NCI-H2107 treated with DMSO at 0.1 percent for 48 hours (cell line): ENCODE data around the gene NUAK2.
A peak's percentile ranks its signal among the peaks of the same experiment; 100 is the strongest.

Experiments
- DNase-seq: peaks from one replicate; lab custom pipeline; 2025; ENCODE audit not compliant: unreplicated experiment; lab: John Stamatoyannopoulos, UW

The NUAK2 gene

DNA sequence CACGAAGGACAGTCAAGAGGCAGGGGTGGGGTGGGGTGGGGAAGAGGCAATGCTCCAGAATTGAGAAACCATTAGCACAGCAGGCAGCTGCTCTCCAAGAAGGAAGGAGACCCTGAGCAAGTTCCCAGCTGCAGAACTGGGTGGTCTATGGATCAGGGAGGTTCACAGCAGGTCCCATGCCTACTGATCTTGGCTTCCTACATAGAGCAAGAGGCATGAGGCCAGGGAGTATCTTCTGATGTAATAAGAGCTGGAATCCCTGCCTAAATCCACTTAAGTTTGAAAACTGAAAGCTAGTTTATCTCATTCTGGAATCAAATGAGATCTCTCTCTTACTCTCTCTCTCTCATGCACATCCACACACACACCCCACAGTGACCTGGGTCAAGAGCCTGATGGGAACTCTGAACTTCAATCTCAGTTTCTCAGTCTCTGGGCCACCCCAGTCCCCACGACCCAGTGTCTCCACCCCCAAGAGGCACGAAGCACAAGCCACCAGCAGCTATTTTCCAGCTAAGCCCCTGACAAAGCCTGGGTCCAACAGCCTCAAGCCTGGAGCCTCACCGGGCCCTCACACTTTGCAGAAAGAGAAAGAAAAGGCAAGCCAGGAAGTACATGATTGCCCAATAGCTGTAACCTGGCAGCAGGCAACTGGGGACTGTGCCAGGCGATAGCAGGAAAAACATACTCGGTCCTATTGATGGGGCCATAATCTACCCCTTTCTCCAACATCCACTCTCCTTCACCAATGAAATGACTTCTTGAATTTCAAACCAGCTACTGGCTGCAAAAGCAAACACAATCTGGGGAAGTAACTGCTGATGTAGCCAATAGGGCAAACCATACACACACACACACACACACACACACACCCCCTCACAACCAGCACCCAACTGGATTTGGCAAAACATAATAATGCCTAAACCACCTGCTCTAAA is 2.2 kb downstream of the NUAK2 start:
- peak; percentile 98 for DNase-seq

- peak; percentile 84 for DNase-seq
These were observed 3.1 kb downstream of the NUAK2 start for GRCh38 chr1:205318231-205318991.

DNA sequence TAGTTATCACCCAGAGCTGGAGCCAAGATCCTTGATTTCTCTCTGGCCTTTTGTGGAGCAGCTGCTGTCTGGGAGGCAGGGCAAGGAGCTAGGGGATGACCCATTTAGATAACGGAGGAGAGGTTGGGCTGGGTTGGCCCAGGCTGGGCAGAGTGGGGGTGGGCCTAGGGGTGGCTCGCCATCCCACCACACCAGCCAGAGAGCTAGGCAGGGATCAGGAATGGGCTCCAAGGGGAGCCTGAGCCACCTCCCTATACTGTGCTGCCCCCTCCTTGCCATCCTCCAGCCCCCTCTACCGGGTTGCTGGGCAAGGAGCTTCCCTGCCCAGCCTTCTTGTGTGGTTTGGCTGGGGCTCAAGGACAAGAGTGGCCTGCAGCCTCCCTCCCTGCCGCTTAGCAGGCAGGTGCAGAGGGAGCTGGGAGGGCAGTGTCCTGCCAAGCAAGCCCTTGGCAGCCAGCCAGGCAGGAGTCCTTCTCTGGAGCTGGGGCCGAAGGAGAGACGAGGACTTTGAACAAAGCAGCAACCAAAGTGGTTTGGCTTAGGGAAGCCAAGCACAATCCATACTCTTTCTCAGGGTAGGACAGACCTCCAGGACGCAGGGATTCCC is 4.1 kb downstream of the NUAK2 start:
- DNase-seq: peak; percentile 93

- DNase-seq: no peak
These were observed 5.4 kb downstream of the NUAK2 start for GRCh38 chr1:205316161-205316566.

DNA sequence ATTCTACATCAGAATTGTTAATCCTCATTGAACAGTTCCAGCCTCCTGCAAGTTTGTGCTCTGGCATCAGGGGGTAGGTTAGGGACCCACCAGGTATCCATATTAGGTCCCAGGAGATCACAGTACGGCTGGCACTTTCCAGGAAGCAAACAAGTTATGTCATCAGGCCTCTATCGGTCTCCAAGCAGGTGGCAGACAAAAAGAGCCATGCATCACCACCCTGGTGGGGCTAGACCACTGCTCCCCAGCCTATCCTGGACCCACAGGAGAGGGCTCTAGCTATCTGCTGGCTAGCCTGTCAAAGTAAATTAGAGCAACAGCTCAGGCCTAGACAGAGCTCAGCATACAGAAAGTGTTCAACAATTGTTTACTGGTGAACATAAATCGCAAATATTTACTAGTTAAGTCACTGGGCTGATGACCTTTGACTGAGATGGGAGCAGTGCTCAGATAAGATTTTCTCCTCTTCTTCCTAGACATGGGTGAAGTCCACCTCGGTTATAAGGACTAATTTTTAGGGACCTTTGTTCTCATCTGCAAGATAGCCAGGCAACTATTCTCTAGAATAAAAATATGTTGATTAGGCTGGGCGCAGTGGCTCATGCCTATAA is 6.4 kb downstream of the NUAK2 start:
- peak; percentile 92 for DNase-seq

- peak; percentile 80 for DNase-seq
These were observed 7.8 kb downstream of the NUAK2 start for GRCh38 chr1:205313563-205314308.

DNA sequence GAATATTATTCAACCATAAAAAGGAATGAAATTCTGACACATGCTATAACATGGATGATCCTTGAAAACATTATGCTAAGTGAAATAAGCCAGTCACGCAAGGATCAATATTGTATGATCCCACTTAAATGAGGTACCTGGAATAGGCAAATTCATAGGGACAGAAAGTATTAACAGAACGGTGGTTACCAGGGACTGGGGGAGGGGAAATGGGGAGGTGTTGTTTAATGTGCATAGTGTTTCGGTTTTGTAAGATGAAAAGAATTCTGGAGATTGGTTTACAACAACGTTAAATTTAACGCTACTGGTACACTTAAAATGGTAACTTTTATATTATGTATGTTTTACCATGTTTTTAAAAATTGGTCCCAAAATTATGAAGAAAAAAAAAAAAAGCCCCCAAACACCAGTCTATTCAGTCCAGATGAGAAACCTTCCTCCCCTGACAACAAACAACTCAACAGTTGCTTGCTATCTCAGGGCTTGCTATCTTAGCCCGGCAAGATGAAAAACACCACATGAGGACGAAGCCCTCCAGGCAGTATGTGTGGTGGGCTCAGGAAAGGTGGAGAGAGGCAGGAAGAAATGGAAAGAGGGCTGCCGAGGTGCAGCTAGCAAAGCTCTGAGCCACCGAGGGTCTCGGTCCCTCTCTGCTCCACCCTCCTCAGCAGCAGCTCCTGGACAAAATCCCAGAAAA is 8.5 kb downstream of the NUAK2 start:
- DNase-seq: no peak

GRCh38 chr1:205310976-205311704 is 10.4 kb downstream of the NUAK2 start:
- DNase-seq: no peak

GRCh38 chr1:205309741-205310140 is 11.8 kb downstream of the NUAK2 start:
- DNase-seq: no peak

DNA sequence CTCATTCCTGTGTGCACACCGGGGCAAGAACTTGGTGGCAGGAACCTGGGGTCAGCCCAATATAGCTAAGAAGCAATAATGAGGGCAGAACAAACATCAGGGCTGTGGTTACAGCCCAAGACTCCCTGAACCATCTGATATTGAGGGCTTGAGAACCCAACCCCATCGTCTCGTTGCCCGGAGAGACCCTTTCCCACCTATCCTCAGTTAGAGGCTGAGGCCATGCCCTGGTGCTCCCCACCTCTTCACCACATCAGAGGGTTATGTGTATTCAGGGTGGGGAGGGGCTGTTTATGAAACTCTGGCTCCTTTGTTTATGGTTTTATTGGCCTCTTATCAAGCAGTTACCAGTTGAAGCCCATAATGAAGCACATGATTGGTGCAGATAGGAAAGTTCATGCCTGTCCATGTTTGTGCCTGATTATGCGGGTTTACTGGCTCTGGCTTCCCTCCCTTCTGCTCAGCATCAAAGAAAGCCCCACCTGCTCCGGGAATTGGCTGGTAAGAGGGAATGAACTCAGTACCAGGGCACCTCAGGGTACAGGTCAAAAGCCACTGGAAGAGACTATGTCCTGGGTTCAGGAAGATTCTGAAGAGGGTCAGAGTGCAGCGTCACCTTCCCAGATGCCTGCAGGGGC is 14.5 kb downstream of the NUAK2 start:
- DNase-seq: no peak

DNA sequence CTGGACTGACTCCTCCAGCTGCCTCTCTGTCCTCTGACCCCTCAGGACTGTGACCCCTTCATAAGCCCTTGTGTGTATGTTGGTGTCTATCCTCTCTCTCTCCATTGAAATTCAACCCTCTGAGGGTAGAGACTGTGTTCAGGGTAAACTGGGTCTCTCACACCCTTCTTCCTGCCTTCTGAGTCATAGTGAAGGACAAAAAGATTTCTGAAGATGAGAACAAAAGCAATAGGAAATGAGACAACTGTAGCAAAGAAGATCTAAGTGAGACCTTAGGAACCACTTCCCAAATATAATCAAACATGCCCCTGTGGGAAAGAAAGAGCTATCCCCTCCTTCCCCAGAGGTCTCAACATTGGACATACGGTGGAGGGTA is 16.9 kb downstream of the NUAK2 start:
- no peak for DNase-seq

DNA sequence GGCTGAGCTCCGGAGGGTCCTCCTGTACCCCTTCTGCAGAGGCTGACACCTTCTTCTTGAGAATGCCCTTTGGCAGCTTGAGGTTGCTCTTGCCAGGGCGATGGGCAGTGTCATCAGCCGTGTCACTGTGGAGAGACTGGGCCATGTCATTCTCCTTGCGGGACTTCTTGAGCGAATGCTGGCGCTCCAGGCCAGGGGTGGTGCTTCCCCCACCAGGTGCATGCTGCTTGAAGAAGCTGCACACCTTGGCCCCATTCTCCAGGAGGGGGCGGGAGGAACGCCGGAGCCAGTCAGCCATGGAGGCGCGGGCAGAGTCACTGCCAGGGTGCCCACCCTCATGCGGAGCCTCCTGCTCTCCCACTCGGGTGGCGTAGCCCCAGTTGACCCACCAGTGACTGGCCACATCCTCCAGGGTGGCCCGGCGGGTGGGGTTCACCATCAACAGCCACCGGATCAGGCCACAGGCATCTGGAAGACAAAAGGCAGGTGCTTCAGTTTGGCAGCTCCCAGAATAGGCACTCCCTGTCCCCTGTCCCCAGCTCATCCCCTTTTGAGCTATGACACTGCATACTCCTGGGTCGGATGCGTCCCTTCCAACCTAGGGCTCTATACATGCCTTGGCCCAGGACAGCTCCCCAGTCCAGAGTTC is 17.4 kb downstream of the NUAK2 start:
- no peak for DNase-seq

- DNase-seq: no peak
These were observed 18.2 kb downstream of the NUAK2 start for GRCh38 chr1:205303247-205303888.

DNA sequence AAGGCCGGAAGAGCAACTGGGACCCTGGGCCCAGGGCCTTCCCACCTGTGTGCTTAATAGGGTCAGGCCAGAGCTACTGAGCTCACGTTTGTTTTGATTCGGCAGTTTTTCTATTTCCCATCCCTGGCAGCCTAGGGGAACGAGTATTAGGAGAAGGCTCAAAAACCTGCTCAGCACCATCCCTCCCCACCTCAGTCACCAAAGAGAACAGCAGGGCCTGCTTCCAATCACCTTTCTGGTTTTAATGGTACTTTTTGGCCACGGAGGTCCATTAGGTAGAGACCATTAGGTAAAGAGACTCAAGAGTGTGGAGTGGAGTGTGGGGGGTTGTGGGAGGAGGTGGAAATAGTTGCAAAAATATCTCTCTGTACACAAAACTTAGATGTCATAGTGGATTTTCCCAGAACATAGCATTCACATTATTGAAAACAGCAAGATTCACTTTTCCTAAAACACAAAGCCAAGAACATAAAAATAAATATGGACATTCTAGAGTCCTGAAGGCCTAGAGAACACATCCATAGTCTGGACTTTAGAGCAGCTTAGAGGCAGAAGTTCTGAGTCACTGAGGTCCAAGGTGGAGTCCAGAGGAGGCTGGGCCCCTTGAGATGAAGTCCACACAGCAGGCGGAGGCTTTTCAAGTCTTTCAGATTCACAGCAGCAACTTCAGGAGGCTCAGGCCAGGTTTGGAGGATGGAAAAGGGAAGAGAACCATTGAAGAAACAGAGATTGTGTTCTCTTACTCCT is 19.5 kb downstream of the NUAK2 start:
- no peak for DNase-seq

DNA sequence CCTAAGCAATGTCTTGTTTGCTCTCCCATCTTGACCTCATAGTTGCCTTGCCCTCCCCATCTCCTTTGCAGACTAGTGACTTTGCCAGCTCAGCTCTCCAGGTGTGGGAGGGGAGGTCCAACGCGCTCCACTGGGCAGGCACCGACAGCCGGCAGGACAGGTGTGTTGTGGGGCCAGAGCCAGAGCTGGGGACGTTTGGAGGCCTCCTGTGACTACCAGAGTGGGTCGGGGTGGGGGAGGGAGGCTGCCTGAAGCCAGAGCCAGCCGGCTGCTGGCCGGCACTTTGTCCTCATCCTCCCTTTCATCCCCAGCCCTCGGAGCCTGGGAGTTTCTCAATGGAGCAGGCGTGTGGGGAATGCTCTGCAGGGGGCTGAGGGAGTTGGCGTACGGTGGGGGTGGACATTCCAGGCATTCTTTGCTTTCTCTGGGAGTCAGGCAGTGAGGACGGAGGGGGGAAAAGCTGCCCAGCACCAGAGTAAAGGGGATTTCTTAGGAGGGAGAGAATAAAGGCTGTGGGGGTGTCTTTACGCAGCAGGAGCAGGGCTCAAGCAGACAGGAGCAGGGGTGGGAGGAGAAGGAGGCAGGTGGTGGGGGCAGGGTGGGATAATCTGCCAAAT is 20.2 kb downstream of the NUAK2 start:
- peak; percentile 93 for DNase-seq

DNA sequence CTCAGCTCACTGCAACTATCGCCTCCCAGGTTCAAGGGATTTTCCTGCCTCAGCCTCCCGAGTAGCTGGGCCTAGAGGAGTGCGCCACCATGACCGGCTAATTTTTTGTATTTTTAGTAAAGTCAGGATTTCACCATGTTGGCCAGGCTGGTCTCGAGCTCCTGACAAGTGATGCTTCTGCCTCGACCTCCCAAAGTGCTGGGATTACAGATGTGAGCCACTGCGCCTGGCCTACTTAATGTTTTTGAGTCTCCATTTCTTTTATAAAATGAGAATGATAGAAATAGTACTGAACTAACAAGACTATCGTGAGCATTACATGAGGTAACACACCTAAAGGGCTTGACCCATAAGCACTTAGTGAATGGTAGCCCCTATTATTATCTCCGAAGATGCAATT is 21.4 kb downstream of the NUAK2 start:
- DNase-seq: no peak
